Colon (tissue), 2 donors: Measurements from ENCODE around the gene GRM7.

Experiments used
- FAIRE-seq: peaks from 2 replicates; lab custom pipeline; 2012; peaks lifted over from hg19 to GRCh38; lab: Jason Lieb, UNC
- donor health status: control.
- donor health status: control.

The GRM7 gene

GRCh38 chr3:7146529-7146928, 285.6 kb downstream of the GRM7 start:
- no peak for FAIRE-seq

GRCh38 chr3:7158516-7158915, 297.6 kb downstream of the GRM7 start:
- no peak for FAIRE-seq

GRCh38 chr3:7160689-7161088, 299.8 kb downstream of the GRM7 start:
- FAIRE-seq = no peak

- FAIRE-seq = no peak
Observed at GRCh38 chr3:7166460-7166859, 305.5 kb downstream of the GRM7 start.

- no peak for FAIRE-seq
Observed at GRCh38 chr3:7171493-7171892, 310.6 kb downstream of the GRM7 start.

GRCh38 chr3:7172996-7173395, 312.1 kb downstream of the GRM7 start:
- no peak for FAIRE-seq

GRCh38 chr3:7188551-7188950, 327.6 kb downstream of the GRM7 start:
- FAIRE-seq = no peak

GRCh38 chr3:7190095-7190494, 329.2 kb downstream of the GRM7 start:
- FAIRE-seq = no peak

GRCh38 chr3:7193269-7193668, 332.4 kb downstream of the GRM7 start:
- FAIRE-seq = no peak

- no peak for FAIRE-seq
Observed at GRCh38 chr3:7194071-7194835, 333.3 kb downstream of the GRM7 start.

- FAIRE-seq = no peak
Observed at GRCh38 chr3:7195934-7196333, 335.0 kb downstream of the GRM7 start.

GRCh38 chr3:7201784-7202183, 340.9 kb downstream of the GRM7 start:
- no peak for FAIRE-seq

- FAIRE-seq = no peak
Observed at GRCh38 chr3:7203969-7204847, 343.3 kb downstream of the GRM7 start.

- no peak for FAIRE-seq
Observed at GRCh38 chr3:7204848-7205156, 343.9 kb downstream of the GRM7 start.

GRCh38 chr3:7205535-7205934, 344.6 kb downstream of the GRM7 start:
- FAIRE-seq = no peak

GRCh38 chr3:7205962-7206361, 345.0 kb downstream of the GRM7 start:
- no peak for FAIRE-seq

GRCh38 chr3:7207125-7207524, 346.2 kb downstream of the GRM7 start:
- no peak for FAIRE-seq

GRCh38 chr3:7207928-7208327, 347.0 kb downstream of the GRM7 start:
- FAIRE-seq = no peak

GRCh38 chr3:7209098-7209497, 348.2 kb downstream of the GRM7 start:
- no peak for FAIRE-seq

- FAIRE-seq = no peak
Observed at GRCh38 chr3:7211740-7212139, 350.8 kb downstream of the GRM7 start.

GRCh38 chr3:7215706-7216105, 354.8 kb downstream of the GRM7 start:
- no peak for FAIRE-seq

GRCh38 chr3:7226393-7226792, 365.5 kb downstream of the GRM7 start:
- no peak for FAIRE-seq

- no peak for FAIRE-seq
Observed at GRCh38 chr3:7238565-7239295, 377.8 kb downstream of the GRM7 start.
